Prostate gland (tissue), 2 donors: ENCODE data around the gene NPNT. TPM values are rescaled to one million over a fixed set of nuclear protein-coding genes. Genes with fewer than 3 reads are reported as not detected.

Source experiments
- DNase-seq: peaks from one replicate; pipeline ENCODE4 v3.0.0-alpha.2; 2019; ENCODE audit warnings: low spot score
- H3K27ac ChIP-seq, 2 donors: fragments of 200-600 bp; sonication (generic); 2 replicates each; pipeline ENCODE4 v1.5.1; 2017 to 2019
- H3K27me3 ChIP-seq: fragments of 200-600 bp; sonication (generic); replicated peaks from 2 replicates; pipeline ENCODE4 v1.5.1; 2019; ENCODE audit not compliant: insufficient read depth
- H3K36me3 ChIP-seq, 2 donors: fragments of 200-600 bp; sonication (generic); 1 replicate in 1 of 2; 2 replicates in 1 of 2; pipeline versions ENCODE4 v1.5.1 to v1.8.1; 2017 to 2019
- H3K4me1 ChIP-seq: fragments of 200-600 bp; sonication (generic); replicated peaks from 2 replicates; pipeline ENCODE4 v1.5.1; 2019
- H3K4me3 ChIP-seq, 2 donors: fragments of 200-600 bp; sonication (generic); 2 replicates each; pipeline ENCODE4 v1.5.1; 2017 to 2019
- H3K9me3 ChIP-seq: fragments of 200-600 bp; sonication (generic); 2 replicates; pipeline ENCODE4 v1.5.1; 2017
- CTCF ChIP-seq, 4 experiments: fragments of 200-600 bp in 2 of 4; fragments of 450-650 bp in 2 of 4; sonication (generic) in 2 of 4; IDR thresholded peaks; 1 replicate in 3 of 4; 2 replicates in 1 of 4; pipeline ENCODE4 v1.5.1; 2016 to 2019; ENCODE audit warnings: antibody characterized with exemption in 4 of 4, mild to moderate bottlenecking in 2 of 4, moderate library complexity in 2 of 4
- POLR2A ChIP-seq: fragments of 450-650 bp; IDR thresholded peaks from one replicate; pipeline ENCODE4 v1.6.1; 2016; ENCODE audit warnings: antibody characterized with exemption, mild to moderate bottlenecking
- POLR2AphosphoS5 ChIP-seq: sonication (generic); formaldehyde crosslinking; IDR thresholded peaks from one replicate; pipeline ENCODE4 v1.6.1; 2017; ENCODE audit warnings: antibody characterized with exemption
- whole genome bisulfite sequencing: methylation state at CpG from one replicate; pipeline ENCODE4 v1.1.5; 2018; 5-methylcytosine and 5-hydroxymethylcytosine counted together
- intact Hi-C: fragments of 100-400 bp; cut with DNase I; formaldehyde crosslinking; loops from one replicate; pipeline ENCODE4 v1.14.2; 2022
- total RNA-seq, 2 donors: library from RNA; depleted of rRNA; stranded (reverse); fragments of >200 nt; gene quantifications; one replicate each; pipeline ENCODE4 v1.1.0, GENCODE V29; 2016

The NPNT gene
- total RNA-seq, 2 donors from 2014 or later, result 25.2 to 53.0 TPM

- no peaks in the 10 kb centered on the region for H3K4me1 ChIP-seq
- no peaks in the 10 kb centered on the region for H3K9me3 ChIP-seq
- H3K36me3 ChIP-seq, result no peaks in the 10 kb centered on the region
- WGBS, result 67% methylated on average over 2 of the region's 2 CpGs
- H3K27ac ChIP-seq, result no peak overlapping the region
- intact Hi-C loops, result no loop called here
- no peak overlapping the region for H3K4me3 ChIP-seq
- no peaks in the 10 kb centered on the region for H3K27me3 ChIP-seq
- TF ChIP-seq POLR2AphosphoS5 (no peak), CTCF (IDR thresholded peaks at IDR 0.05) (no peak), POLR2A (no peak)
- no peak for DNase-seq
Measured at GRCh38 chr4:105930698-105931097, 35.4 kb downstream of the NPNT start.

- Histone ChIP-seq H3K27me3 (no peaks in the 10 kb centered on the region), H3K9me3 (no peaks in the 10 kb centered on the region), H3K4me1 (no peaks in the 10 kb centered on the region), H3K36me3 (no peaks in the 10 kb centered on the region), H3K27ac (no peak overlapping the region), H3K4me3 (no peak overlapping the region)
- intact Hi-C loops, result no loop called here
- 86% methylated on average over 2 of the region's 2 CpGs for WGBS
- no peak for TF ChIP-seq CTCF (IDR thresholded peaks at IDR 0.05)
- no peak for TF ChIP-seq POLR2AphosphoS5
- no peak for TF ChIP-seq POLR2A
- no peak for DNase-seq
Measured at GRCh38 chr4:105933083-105933482, 37.8 kb downstream of the NPNT start.

GRCh38 chr4:105934386-105934785 lies 39.1 kb downstream of the NPNT start:
- TF ChIP-seq CTCF (IDR thresholded peaks at IDR 0.05) (no peak), POLR2A (no peak), POLR2AphosphoS5 (no peak)
- no peak overlapping the region for H3K4me3 ChIP-seq
- 95% methylated on average over 1 of the region's 1 CpG for WGBS
- intact Hi-C loops, result no loop called here
- H3K9me3 ChIP-seq, result no peaks in the 10 kb centered on the region
- DNase-seq, result no peak
- no peaks in the 10 kb centered on the region for H3K36me3 ChIP-seq
- H3K27ac ChIP-seq, result no peak overlapping the region
- H3K4me1 ChIP-seq, result no peaks in the 10 kb centered on the region
- no peaks in the 10 kb centered on the region for H3K27me3 ChIP-seq

GRCh38 chr4:105936901-105937300 lies 41.6 kb downstream of the NPNT start:
- DNase-seq, result no peak
- H3K36me3 ChIP-seq, result no peaks in the 10 kb centered on the region
- TF ChIP-seq POLR2A, result no peak
- H3K9me3 ChIP-seq, result no peaks in the 10 kb centered on the region
- no peaks in the 10 kb centered on the region for H3K27me3 ChIP-seq
- H3K27ac ChIP-seq, result no peak overlapping the region
- WGBS, result 76% methylated on average over 7 of the region's 7 CpGs
- intact Hi-C loops, result no loop called here
- H3K4me3 ChIP-seq, result no peak overlapping the region
- no peaks in the 10 kb centered on the region for H3K4me1 ChIP-seq

- WGBS, result 88% methylated on average over 1 of the region's 1 CpG
- intact Hi-C loops, result no loop called here
Measured at GRCh38 chr4:105937759-105938158, 42.5 kb downstream of the NPNT start.

More at GRCh38 chr4:105937759-105938158, 42.5 kb downstream of the NPNT start:
- H3K4me3 ChIP-seq, result no peak overlapping the region
- no peaks in the 10 kb centered on the region for H3K9me3 ChIP-seq
- no peak for TF ChIP-seq CTCF (IDR thresholded peaks at IDR 0.05)
- TF ChIP-seq POLR2AphosphoS5, result no peak
- no peak for TF ChIP-seq POLR2A
- H3K27me3 ChIP-seq, result no peaks in the 10 kb centered on the region
- H3K36me3 ChIP-seq, result no peaks in the 10 kb centered on the region
- DNase-seq, result no peak
- no peak overlapping the region for H3K27ac ChIP-seq
- no peaks in the 10 kb centered on the region for H3K4me1 ChIP-seq
